ENCODE data around the gene TBCC. TPM values are rescaled to one million over a fixed set of nuclear protein-coding genes. Genes with fewer than 3 reads are reported as not detected.

TBCC gene
- total and polyA plus RNA-seq, 2 of the 13 experiments (the other 11 are each of a cell fraction or from before 2014, with no cell fraction given), result 14.8 to 36.1 TPM

GRCh38 chr6:42777126-42777822 is 31.4 kb upstream of the TBCC start (continued):
- TF ChIP-seq ZNF629 (CRISPR knock-in tag; conservative IDR thresholded peaks at IDR 0.05) (peak; percentile 62), GMEB2 (CRISPR knock-in tag; IDR thresholded peaks at IDR 0.05; ENCODE audit: low read depth) (no peak), ARHGAP35 (CRISPR knock-in tag; IDR thresholded peaks at IDR 0.05; ENCODE audit: borderline replicate concordance) (no peak), FOXK1 (CRISPR knock-in tag; IDR thresholded peaks at IDR 0.05; ENCODE audit: borderline replicate concordance, low read depth) (no peak), ZNF275 (CRISPR knock-in tag; IDR thresholded peaks at IDR 0.05; ENCODE audit: borderline replicate concordance) (no peak), SAP130 (CRISPR knock-in tag; IDR thresholded peaks at IDR 0.05; ENCODE audit: low read depth) (0 out of 2 replicates have a peak, but pooled peaks have one; percentile 17), ZNF724P (CRISPR knock-in tag; IDR thresholded peaks at IDR 0.05; ENCODE audit: borderline replicate concordance) (no peak), ZNF605 (CRISPR knock-in tag; IDR thresholded peaks at IDR 0.05) (no peak), PCBP2 (optimal IDR thresholded peaks at IDR 0.05; ENCODE audit: low read depth, low read length, poor library complexity, severe bottlenecking) (no peak), USF2 (IDR thresholded peaks at IDR 0.05; ENCODE audit: low read depth, low read length) (no peak), USF2 (CRISPR knock-in tag; IDR thresholded peaks at IDR 0.05; ENCODE audit: borderline replicate concordance) (no peak), KAT2B (IDR thresholded peaks at IDR 0.05; ENCODE audit: borderline replicate concordance, low read depth, low read length) (no peak), ZNF614 (CRISPR knock-in tag; IDR thresholded peaks at IDR 0.05; ENCODE audit: borderline replicate concordance) (no peak), SOX5 (CRISPR knock-in tag; IDR thresholded peaks at IDR 0.05; ENCODE audit: borderline replicate concordance) (0 out of 2 replicates have a peak, but pooled peaks have one; percentile 38), ZNF501 (CRISPR knock-in tag; IDR thresholded peaks at IDR 0.05) (no peak), ELF4 (CRISPR knock-in tag; IDR thresholded peaks at IDR 0.05; ENCODE audit: borderline replicate concordance) (no peak), RFX1 (IDR thresholded peaks at IDR 0.05) (peak; percentile 12; the same call in 1 of the 2 replicates), POLR2G (IDR thresholded peaks at IDR 0.05; ENCODE audit: low read depth, low read length) (no peak), ZNF3 (CRISPR knock-in tag; IDR thresholded peaks at IDR 0.05) (no peak), ZNF703 (CRISPR knock-in tag; IDR thresholded peaks at IDR 0.05; ENCODE audit: borderline replicate concordance) (no peak), ZBTB44 (CRISPR knock-in tag; IDR thresholded peaks at IDR 0.05) (no peak)
